Neural progenitor cell (in vitro differentiated cells): ENCODE results near the gene CNGA1.

Experiments
- EZH2 ChIP-seq: fragments of 200-600 bp; sonication (generic); IDR thresholded peaks from 2 replicates; pipeline ENCODE4 v1.6.1; 2017; ENCODE audit warnings: antibody characterized with exemption, mild to moderate bottlenecking, moderate library complexity
- EZH2phosphoT487 ChIP-seq: fragments of 200-600 bp; sonication (generic); IDR thresholded peaks from 2 replicates; pipeline ENCODE4 v1.6.1; 2017; ENCODE audit warnings: antibody characterized with exemption
- TF ChIP-seq, protein P1 (sequence below): fragments of 200-600 bp; sonication (generic); IDR thresholded peaks from 2 replicates; pipeline ENCODE4 v1.5.1; 2017; ENCODE audit warnings: antibody characterized with exemption, mild to moderate bottlenecking

- TF ChIP-seq, protein P1, sequence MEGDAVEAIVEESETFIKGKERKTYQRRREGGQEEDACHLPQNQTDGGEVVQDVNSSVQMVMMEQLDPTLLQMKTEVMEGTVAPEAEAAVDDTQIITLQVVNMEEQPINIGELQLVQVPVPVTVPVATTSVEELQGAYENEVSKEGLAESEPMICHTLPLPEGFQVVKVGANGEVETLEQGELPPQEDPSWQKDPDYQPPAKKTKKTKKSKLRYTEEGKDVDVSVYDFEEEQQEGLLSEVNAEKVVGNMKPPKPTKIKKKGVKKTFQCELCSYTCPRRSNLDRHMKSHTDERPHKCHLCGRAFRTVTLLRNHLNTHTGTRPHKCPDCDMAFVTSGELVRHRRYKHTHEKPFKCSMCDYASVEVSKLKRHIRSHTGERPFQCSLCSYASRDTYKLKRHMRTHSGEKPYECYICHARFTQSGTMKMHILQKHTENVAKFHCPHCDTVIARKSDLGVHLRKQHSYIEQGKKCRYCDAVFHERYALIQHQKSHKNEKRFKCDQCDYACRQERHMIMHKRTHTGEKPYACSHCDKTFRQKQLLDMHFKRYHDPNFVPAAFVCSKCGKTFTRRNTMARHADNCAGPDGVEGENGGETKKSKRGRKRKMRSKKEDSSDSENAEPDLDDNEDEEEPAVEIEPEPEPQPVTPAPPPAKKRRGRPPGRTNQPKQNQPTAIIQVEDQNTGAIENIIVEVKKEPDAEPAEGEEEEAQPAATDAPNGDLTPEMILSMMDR = peak; percentile 51
- peak; percentile 13 for TF ChIP-seq EZH2
- TF ChIP-seq EZH2phosphoT487 = no peak
Measured at GRCh38 chr4:48016141-48017107, at the start of gene CNGA1, which contains the start of gene NIPAL1.
